B cell (primary cell): ENCODE results near the gene ABHD2. TPM values are rescaled to one million over a fixed set of nuclear protein-coding genes. Genes with fewer than 3 reads are reported as not detected.

Experiments
- ATAC-seq: fragments of 200-7000 bp; cut with Tn5 transposase; one replicate; pipeline ENCODE4 v1.10.0; 2021; ENCODE audit warnings: low read depth, mild to moderate bottlenecking, moderate number of reproducible peaks, moderate library complexity
- CTCF ChIA-PET: fragments of 350-600 bp; sonication (Branson Sonifier 250); formaldehyde crosslinking; loops from one replicate; lab custom pipeline; 2021; ENCODE audit warnings: antibody characterized with exemption, inconsistent platforms; lab: Charles Lee
- POLR2A ChIA-PET: fragments of 350-600 bp; sonication (Branson Sonifier 250); formaldehyde crosslinking; loops from one replicate; lab custom pipeline; 2021; ENCODE audit warnings: antibody characterized with exemption; lab: Charles Lee
- DNase-seq: peaks from one replicate; pipeline ENCODE4 v3.0.0; 2013
- H2AFZ ChIP-seq: 2 replicates; pipeline ENCODE4 v1.6.1; 2012; ENCODE audit warnings: mild to moderate bottlenecking, low read depth, low read length; ENCODE audit not compliant: insufficient read depth, poor library complexity, severe bottlenecking
- H3K27ac ChIP-seq, 2 donors: 1 replicate in 1 of 2; 2 replicates in 1 of 2; pipeline ENCODE4 v1.5.1; 2012 to 2013; ENCODE audit warnings: low read length in 2 of 2, mild to moderate bottlenecking in 2 of 2, moderate library complexity in 1 of 2
- H3K27me3 ChIP-seq, 4 experiments: fragments of 200-600 bp in 1 of 4; sonication (generic) in 1 of 4; replicated peaks in 1 of 4; 1 replicate in 2 of 4; 2 replicates in 2 of 4; pipeline versions ENCODE4 v1.6.1 to v1.7.0; 2013 to 2016; ENCODE audit warnings: low read length in 3 of 4, mild to moderate bottlenecking in 2 of 4, mixed read lengths in 1 of 4, moderate library complexity in 1 of 4; ENCODE audit not compliant: insufficient read depth in 4 of 4, control insufficient read depth in 3 of 4; ENCODE audit errors: control extremely low read depth in 1 of 4
- H3K36me3 ChIP-seq, 2 experiments: replicated peaks in 1 of 2; 1 replicate in 1 of 2; 2 replicates in 1 of 2; pipeline versions ENCODE4 v1.6.1 to v1.7.1; 2013; ENCODE audit warnings: low read length in 1 of 2; ENCODE audit not compliant: insufficient read depth in 2 of 2, control insufficient read depth in 1 of 2; ENCODE audit errors: control extremely low read depth in 1 of 2, extremely low read depth in 1 of 2
- H3K4me1 ChIP-seq, 2 donors: fragments of 200-600 bp in 1 of 2; sonication (generic) in 1 of 2; 1 replicate in 1 of 2; 2 replicates in 1 of 2; pipeline versions ENCODE4 v1.5.1 to v1.6.1; 2013 to 2017; ENCODE audit warnings: low read length in 2 of 2; ENCODE audit not compliant: control insufficient read depth in 2 of 2, insufficient read depth in 2 of 2
- H3K4me2 ChIP-seq: replicated peaks from 2 replicates; pipeline ENCODE3; 2012; ENCODE audit warnings: mild to moderate bottlenecking, low read depth, low read length; ENCODE audit not compliant: poor library complexity, severe bottlenecking
- H3K4me3 ChIP-seq, 5 experiments: fragments of 200-600 bp in 1 of 5; sonication (generic) in 1 of 5; 1 replicate in 3 of 5; 2 replicates in 2 of 5; pipeline versions ENCODE4 v1.5.1 to v1.7.0; 2011 to 2016; ENCODE audit warnings: low read length in 4 of 5, mild to moderate bottlenecking in 4 of 5, low read depth in 2 of 5, control low read depth in 1 of 5, moderate library complexity in 1 of 5; ENCODE audit not compliant: insufficient read depth in 1 of 5; ENCODE audit errors: control extremely low read depth in 1 of 5, extremely low read depth in 1 of 5
- H3K79me2 ChIP-seq: fragments of 200-600 bp; sonication (generic); one replicate; pipeline ENCODE4 v1.6.0; 2016; ENCODE audit warnings: low read length; ENCODE audit not compliant: control insufficient read depth, insufficient read depth
- H3K9ac ChIP-seq: fragments of 200-600 bp; sonication (generic); 2 replicates; pipeline ENCODE4 v1.6.1; 2017; ENCODE audit warnings: mild to moderate bottlenecking, low read length, moderate library complexity
- H3K9me3 ChIP-seq, 3 donors: one replicate each; pipeline versions ENCODE4 v1.6.1 to v1.7.1; 2013; ENCODE audit warnings: low read length in 2 of 3; ENCODE audit not compliant: control insufficient read depth in 2 of 3, insufficient read depth in 1 of 3; ENCODE audit errors: control extremely low read depth in 1 of 3
- H4K20me1 ChIP-seq: 2 replicates; pipeline ENCODE4 v1.6.0; 2012; ENCODE audit warnings: mild to moderate bottlenecking, low read length; ENCODE audit not compliant: insufficient read depth, control insufficient read depth, poor library complexity, severe bottlenecking
- H3K27ac Mint-ChIP-seq: one replicate; pipeline ENCODE4 v1.8.0; 2021; ENCODE audit warnings: mixed read lengths
- H3K27me3 Mint-ChIP-seq: one replicate; pipeline ENCODE4 v1.8.0; 2021; ENCODE audit warnings: mixed read lengths
- H3K4me1 Mint-ChIP-seq: one replicate; pipeline ENCODE4 v1.8.0; 2021; ENCODE audit warnings: mixed read lengths
- H3K4me3 Mint-ChIP-seq: one replicate; pipeline ENCODE4 v1.8.0; 2021; ENCODE audit warnings: mixed read lengths
- H3K9me3 Mint-ChIP-seq: one replicate; pipeline ENCODE4 v1.8.0; 2022; ENCODE audit warnings: mixed read lengths; ENCODE audit not compliant: insufficient read depth
- EZH2 ChIP-seq: IDR thresholded peaks from 2 replicates; pipeline ENCODE4 v1.6.1; 2012; ENCODE audit warnings: borderline replicate concordance, low read depth, mild to moderate bottlenecking, moderate library complexity, low read length; ENCODE audit not compliant: insufficient read depth, poor library complexity, severe bottlenecking
- WGBS: methylation state at CpG from one replicate; pipeline ENCODE4 v1.1.5; 2013; ENCODE audit warnings: missing lambda C conversion rate; ENCODE audit not compliant: insufficient coverage; 5-methylcytosine and 5-hydroxymethylcytosine counted together
- intact Hi-C: fragments of 100-400 bp; cut with micrococcal nuclease; formaldehyde crosslinking; loops from one replicate; pipeline ENCODE4 v1.10.0; 2022
- polyA plus RNA-seq: library from polyadenylated mRNA; depleted of rRNA; stranded (reverse); fragments of >200 nt; gene quantifications from 2 replicates; pipeline ENCODE4 v1.2.3, GENCODE V29; 2012
- total RNA-seq, 2 donors: library from RNA; stranded (reverse); fragments of 120-200 nt in 1 of 2; gene quantifications; 1 replicate in 1 of 2; 2 replicates in 1 of 2; pipeline versions ENCODE4 v1.2.3 to v1.2.4, GENCODE V29; 2013 to 2022
- TF ChIP-seq, protein P1 (sequence below): fragments of 200-600 bp; IDR thresholded peaks from one replicate; pipeline ENCODE4 v1.8.0; 2022; ENCODE audit warnings: antibody characterized with exemption, mild to moderate bottlenecking

ABHD2 gene
- total and polyA plus RNA-seq, 2 donors (not counting 1 experiment from before 2014, with no cell fraction given): 7.1 to 45.8 TPM

DNA sequence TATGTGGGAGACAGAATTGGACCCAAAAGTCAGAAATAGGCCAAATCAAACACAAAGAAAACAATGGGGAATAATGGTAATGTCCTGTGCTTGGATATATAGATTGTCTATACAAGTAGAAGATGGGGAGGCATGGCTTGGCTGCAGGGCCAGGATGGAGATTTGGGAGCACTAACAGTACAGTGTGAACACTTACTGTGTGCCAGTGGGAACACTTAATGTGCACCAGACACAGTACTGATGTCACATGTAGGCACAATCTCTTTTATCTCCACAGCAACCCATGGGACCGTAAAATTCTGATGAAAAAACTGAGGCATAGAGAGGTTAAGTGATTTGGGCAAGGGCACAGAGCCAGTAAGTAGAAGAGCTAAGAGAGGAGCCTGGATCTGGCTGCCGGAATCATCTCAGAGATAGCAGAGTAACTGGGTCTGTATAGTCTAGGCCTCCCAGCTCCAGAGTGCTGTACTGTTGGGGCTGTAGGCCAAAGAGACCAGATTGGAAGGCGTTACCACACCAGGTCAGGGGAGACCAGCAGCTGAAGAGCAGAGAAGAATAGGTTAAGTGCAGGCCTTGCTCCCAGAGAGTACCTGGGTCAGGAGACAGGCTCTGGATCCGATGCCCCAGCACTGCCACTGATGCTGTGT is 69.8 kb downstream of the ABHD2 start:
- DNase-seq (no peak), ATAC-seq (no peak)
- no peaks in the 10 kb centered on the region for H3K4me1 ChIP-seq
- no peaks in the 10 kb centered on the region for H3K79me2 ChIP-seq
- no peak overlapping the region for H3K9ac ChIP-seq
- no peak overlapping the region for H3K27ac ChIP-seq
- intact Hi-C loops: no loop called here
- 100% methylated on average over 3 of the region's 4 CpGs for WGBS
- H3K4me3 ChIP-seq: no peak overlapping the region
- TF ChIP-seq, protein P1, sequence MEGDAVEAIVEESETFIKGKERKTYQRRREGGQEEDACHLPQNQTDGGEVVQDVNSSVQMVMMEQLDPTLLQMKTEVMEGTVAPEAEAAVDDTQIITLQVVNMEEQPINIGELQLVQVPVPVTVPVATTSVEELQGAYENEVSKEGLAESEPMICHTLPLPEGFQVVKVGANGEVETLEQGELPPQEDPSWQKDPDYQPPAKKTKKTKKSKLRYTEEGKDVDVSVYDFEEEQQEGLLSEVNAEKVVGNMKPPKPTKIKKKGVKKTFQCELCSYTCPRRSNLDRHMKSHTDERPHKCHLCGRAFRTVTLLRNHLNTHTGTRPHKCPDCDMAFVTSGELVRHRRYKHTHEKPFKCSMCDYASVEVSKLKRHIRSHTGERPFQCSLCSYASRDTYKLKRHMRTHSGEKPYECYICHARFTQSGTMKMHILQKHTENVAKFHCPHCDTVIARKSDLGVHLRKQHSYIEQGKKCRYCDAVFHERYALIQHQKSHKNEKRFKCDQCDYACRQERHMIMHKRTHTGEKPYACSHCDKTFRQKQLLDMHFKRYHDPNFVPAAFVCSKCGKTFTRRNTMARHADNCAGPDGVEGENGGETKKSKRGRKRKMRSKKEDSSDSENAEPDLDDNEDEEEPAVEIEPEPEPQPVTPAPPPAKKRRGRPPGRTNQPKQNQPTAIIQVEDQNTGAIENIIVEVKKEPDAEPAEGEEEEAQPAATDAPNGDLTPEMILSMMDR: no peak
- no peak for TF ChIP-seq EZH2
- H3K4me2 ChIP-seq: no peak overlapping the region
- ChIA-PET POLR2A (no interaction called here), CTCF (interaction anchor here (2.8 kb wide), 1 partner anchor 20 kb away, joined by 12 read pairs; no protein-coding TSS in a partner anchor)
- H3K4me1 Mint-ChIP-seq: no peaks in the 10 kb centered on the region
- no peak overlapping the region for H2AFZ ChIP-seq
- no peaks in the 10 kb centered on the region for H3K9me3 ChIP-seq
- no peaks in the 10 kb centered on the region for H3K27me3 Mint-ChIP-seq
- no peaks in the 10 kb centered on the region for H3K9me3 Mint-ChIP-seq
- peaks cover 8 to 33% of the 10 kb centered on the region in 2 experiments for H3K36me3 ChIP-seq
- no peaks in the 10 kb centered on the region for H3K27me3 ChIP-seq
- no peaks in the 10 kb centered on the region for H4K20me1 ChIP-seq
- no peak overlapping the region for H3K4me3 Mint-ChIP-seq
- no peak overlapping the region for H3K27ac Mint-ChIP-seq

DNA sequence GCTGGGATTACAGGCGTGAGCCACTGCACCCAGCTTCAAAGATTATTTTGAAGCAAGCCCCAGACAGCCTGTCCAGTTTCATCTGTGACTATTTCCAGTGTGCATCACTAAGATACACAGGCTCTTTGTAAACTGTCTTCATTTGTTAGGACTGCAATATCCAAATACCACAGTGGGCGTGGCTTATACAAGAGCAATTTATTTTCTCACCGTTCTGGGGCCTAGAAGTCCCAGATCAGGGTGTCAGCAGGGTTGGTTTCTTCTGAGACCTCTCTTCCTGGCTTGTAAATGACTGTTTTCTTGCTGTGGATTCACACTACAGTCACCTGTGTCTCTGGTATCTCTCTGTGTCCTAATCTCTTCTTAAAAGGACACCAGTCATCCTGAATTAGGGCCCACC is 73.4 kb downstream of the ABHD2 start:
- Mint-ChIP-seq H3K4me1 (no peaks in the 10 kb centered on the region), H3K27ac (no peak overlapping the region), H3K9me3 (no peaks in the 10 kb centered on the region), H3K27me3 (no peaks in the 10 kb centered on the region), H3K4me3 (no peak overlapping the region)
- Histone ChIP-seq H3K4me1 (no peaks in the 10 kb centered on the region), H3K4me2 (no peak overlapping the region), H3K79me2 (no peaks in the 10 kb centered on the region), H2AFZ (no peak overlapping the region), H3K27ac (no peak overlapping the region), H3K9ac (no peak overlapping the region), H3K27me3 (no peaks in the 10 kb centered on the region), H3K9me3 (no peaks in the 10 kb centered on the region), H4K20me1 (no peaks in the 10 kb centered on the region), H3K36me3 (peaks cover 8 to 32% of the 10 kb centered on the region in 2 experiments), H3K4me3 (no peak overlapping the region)
- ATAC-seq (no peak), DNase-seq (no peak)
- ChIA-PET CTCF (no interaction called here), POLR2A (no interaction called here)
- 100% methylated on average over 1 of the region's 3 CpGs for WGBS
- intact Hi-C loops: no loop called here
- TF ChIP-seq EZH2: no peak
- TF ChIP-seq, protein P1: no peak
